GM12872 (cell line): ENCODE data around the gene ORC6.

Source experiments
- TF ChIP-seq, protein P1 (sequence below): IDR thresholded peaks from 3 replicates; pipeline ENCODE4 v1.5.1; 2011; ENCODE audit warnings: low read depth, mild to moderate bottlenecking, low read length, moderate library complexity; ENCODE audit not compliant: insufficient read depth

Gene ORC6

DNA sequence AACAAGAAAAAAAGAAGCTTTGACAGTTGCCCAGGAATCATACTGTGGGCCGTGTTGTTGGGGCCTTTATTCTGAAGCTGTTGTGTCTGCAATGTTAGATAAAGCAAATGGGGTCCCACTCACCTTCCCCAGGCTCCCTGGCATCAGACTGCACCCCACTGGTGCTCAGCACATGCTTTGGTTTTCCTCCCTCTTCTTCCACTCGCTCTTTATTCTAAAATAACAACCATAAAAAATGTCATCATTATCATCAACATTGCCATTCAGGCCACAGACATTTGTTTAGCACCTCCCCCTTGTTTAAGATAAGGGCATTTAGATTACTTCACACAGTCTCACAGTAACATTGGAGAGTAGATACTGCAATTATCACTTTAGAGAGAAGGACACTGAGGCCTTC is 50.5 kb downstream of the ORC6 start:
- TF ChIP-seq, protein P1, sequence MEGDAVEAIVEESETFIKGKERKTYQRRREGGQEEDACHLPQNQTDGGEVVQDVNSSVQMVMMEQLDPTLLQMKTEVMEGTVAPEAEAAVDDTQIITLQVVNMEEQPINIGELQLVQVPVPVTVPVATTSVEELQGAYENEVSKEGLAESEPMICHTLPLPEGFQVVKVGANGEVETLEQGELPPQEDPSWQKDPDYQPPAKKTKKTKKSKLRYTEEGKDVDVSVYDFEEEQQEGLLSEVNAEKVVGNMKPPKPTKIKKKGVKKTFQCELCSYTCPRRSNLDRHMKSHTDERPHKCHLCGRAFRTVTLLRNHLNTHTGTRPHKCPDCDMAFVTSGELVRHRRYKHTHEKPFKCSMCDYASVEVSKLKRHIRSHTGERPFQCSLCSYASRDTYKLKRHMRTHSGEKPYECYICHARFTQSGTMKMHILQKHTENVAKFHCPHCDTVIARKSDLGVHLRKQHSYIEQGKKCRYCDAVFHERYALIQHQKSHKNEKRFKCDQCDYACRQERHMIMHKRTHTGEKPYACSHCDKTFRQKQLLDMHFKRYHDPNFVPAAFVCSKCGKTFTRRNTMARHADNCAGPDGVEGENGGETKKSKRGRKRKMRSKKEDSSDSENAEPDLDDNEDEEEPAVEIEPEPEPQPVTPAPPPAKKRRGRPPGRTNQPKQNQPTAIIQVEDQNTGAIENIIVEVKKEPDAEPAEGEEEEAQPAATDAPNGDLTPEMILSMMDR: no peak

DNA sequence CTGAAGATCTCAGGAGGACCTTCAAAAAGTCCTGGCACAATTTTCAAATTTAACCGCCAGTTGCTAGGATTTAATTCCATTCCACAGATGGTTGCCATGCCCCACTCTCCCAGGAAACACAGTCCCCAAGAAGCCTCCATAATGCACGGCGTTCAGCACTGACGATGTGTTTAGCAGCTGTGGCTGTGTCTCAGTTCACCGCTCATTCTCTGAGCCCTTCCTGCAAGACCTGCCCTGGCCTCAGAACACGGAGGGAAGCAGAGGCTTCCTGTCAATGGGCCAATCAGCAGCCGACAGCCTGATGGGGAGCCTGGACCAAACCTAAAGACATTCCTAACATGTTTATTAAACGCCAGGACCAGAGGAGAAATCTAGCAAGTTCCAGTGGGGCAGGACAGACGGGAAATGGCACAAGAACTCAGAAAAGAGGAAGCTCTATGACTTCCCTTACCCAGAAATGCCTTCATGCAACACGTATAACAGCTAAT is 53.8 kb downstream of the ORC6 start:
- TF ChIP-seq, protein P1: no peak

DNA sequence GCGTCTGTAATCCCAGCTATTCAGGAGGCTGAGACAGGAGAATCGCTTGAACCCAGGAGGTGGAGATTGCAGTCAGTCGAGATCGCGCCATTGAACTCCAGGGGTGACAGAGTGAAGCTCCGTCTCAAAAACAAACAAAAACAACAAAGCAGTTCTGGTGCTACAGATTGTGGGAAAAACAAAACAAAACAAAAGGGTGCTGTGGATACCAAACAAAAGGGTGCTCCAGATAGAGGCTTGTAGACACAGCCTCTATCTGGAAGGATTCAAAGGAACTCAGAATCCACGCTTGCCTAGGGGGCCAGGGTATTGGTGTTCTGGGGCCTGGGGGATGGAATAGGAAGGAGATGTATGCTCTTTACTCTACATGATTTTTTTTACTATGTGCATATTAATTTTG is 56.2 kb downstream of the ORC6 start:
- TF ChIP-seq, protein P1: no peak

DNA sequence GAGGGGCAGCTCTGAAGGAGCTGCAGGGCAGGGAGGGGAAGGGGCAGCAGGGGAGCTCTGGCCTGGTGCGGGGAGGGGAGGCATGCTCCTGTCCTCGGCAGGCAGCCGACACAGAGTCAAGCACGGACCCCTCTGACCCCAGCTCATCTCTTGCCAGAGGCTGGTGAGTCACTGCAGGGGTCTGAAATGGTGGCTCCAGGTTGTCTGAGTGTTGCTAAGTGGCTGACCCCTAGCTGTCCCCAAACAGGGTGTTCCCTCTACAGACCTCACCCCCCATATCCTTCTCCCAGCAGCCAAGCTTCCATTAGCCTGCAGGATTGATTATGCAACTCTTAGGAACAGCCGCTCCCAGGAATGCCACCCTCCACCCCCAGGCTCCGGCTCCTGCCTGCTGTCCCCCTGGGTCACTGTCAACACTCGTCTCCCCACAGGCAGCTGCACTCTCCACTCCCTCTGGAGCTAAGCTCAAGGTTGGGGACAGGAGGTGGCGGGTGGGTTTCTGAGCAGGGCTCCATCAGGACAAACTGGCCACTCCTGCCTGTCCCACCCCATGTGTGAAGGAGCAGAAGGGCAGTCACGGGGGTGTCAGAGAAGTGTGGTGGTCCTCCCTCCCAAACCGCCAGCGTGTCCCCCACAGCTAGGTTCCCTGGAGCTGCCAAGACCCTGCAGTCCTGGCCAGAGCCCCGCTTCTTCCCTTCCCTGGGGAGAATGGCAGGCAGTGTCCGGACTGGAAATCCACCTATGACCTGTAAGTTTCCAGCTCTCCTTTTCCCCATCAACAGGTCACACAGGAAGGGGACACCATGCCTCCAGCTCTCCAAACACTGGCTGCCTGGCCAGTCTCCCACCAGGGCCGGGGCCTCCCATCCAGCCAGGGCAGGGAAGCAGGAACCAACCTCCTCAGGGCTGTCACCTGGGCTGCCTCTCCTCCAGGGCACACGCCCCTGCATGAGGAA is 57.6 kb downstream of the ORC6 start:
- TF ChIP-seq, protein P1: no peak
